Prostate gland (tissue), 2 donors: ENCODE measurements around the gene ANO2.

ENCODE experiments used
- CTCF ChIP-seq, 4 experiments: fragments of 200-600 bp in 2 of 4; fragments of 450-650 bp in 2 of 4; sonication (generic) in 2 of 4; IDR thresholded peaks; 1 replicate in 3 of 4; 2 replicates in 1 of 4; pipeline ENCODE4 v1.5.1; 2016 to 2019; ENCODE audit warnings: antibody characterized with exemption in 4 of 4, mild to moderate bottlenecking in 2 of 4, moderate library complexity in 2 of 4
- POLR2A ChIP-seq: fragments of 450-650 bp; IDR thresholded peaks from one replicate; pipeline ENCODE4 v1.6.1; 2016; ENCODE audit warnings: antibody characterized with exemption, mild to moderate bottlenecking
- POLR2AphosphoS5 ChIP-seq: sonication (generic); formaldehyde crosslinking; IDR thresholded peaks from one replicate; pipeline ENCODE4 v1.6.1; 2017; ENCODE audit warnings: antibody characterized with exemption

GRCh38 chr12:5588176-5588575 lies 356.9 kb downstream of the ANO2 start:
- TF ChIP-seq CTCF (IDR thresholded peaks at IDR 0.05): no peak
- TF ChIP-seq POLR2AphosphoS5: no peak
- TF ChIP-seq POLR2A: no peak
